Tongue (tissue), 2 donors: ENCODE data around the gene CAAP1. TPM values are rescaled to one million over a fixed set of nuclear protein-coding genes. Genes with fewer than 3 reads are reported as not detected.
"Not testable (repeated sequence)": the region's sequence is repeated elsewhere in the genome, so short reads cannot be mapped to it uniquely, and the experiment has no call there.

Experiments used
- DNase-seq: peaks from one replicate; pipeline ENCODE4 v3.0.0-alpha.2; 2015
- total RNA-seq: library from RNA; depleted of rRNA; stranded (reverse); fragments of >200 nt; gene quantifications from one replicate; pipeline ENCODE4 v1.2.3, GENCODE V29; 2014

The CAAP1 gene
- 22.5 TPM for total RNA-seq

- peak; percentile 98 for DNase-seq
Observed at GRCh38 chr9:26892251-26893029, at the start of gene CAAP1. CAAP1 (minus strand) TSS chr9:26892802; CDS start chr9:26892715, 87 bp downstream.

- DNase-seq: no peak
Observed at GRCh38 chr9:26940779-26941178, 48.2 kb upstream of the CAAP1 start.

GRCh38 chr9:26939955-26940711, 47.5 kb upstream of the CAAP1 start:
- DNase-seq: no peak

- DNase-seq: no peak
Observed at GRCh38 chr9:26937816-26938371, 45.3 kb upstream of the CAAP1 start.

- DNase-seq: no peak
Observed at GRCh38 chr9:26935847-26936246, 43.2 kb upstream of the CAAP1 start.

GRCh38 chr9:26928902-26929495, 36.4 kb upstream of the CAAP1 start:
- DNase-seq: no peak

- DNase-seq: no peak
Observed at GRCh38 chr9:26925609-26926008, 33.0 kb upstream of the CAAP1 start.

- DNase-seq: peak; percentile 3
Observed at GRCh38 chr9:26919698-26920097, 27.1 kb upstream of the CAAP1 start.

GRCh38 chr9:26913138-26913668, 20.6 kb upstream of the CAAP1 start:
- no peak for DNase-seq

- DNase-seq: no peak
Observed at GRCh38 chr9:26904671-26905070, 12.1 kb upstream of the CAAP1 start.

- DNase-seq: no peak
Observed at GRCh38 chr9:26904070-26904469, 11.5 kb upstream of the CAAP1 start.

GRCh38 chr9:26893030-26893676, 551 bp upstream of the CAAP1 start:
- no peak for DNase-seq

- DNase-seq: no peak
Observed at GRCh38 chr9:26891726-26892125, 876 bp downstream of the CAAP1 start.

GRCh38 chr9:26888271-26888670, 4.3 kb downstream of the CAAP1 start:
- no peak for DNase-seq

- DNase-seq: no peak
Observed at GRCh38 chr9:26882154-26882553, 10.4 kb downstream of the CAAP1 start.

GRCh38 chr9:26880262-26880661, 12.3 kb downstream of the CAAP1 start:
- no peak for DNase-seq

- DNase-seq: not testable (repeated sequence)
Observed at GRCh38 chr9:26875155-26875554, 17.4 kb downstream of the CAAP1 start.

GRCh38 chr9:26870292-26870691, 22.3 kb downstream of the CAAP1 start:
- DNase-seq: no peak

- peak; percentile 14 for DNase-seq
Observed at GRCh38 chr9:26863074-26863473, 29.5 kb downstream of the CAAP1 start.

GRCh38 chr9:26856413-26857032, 36.1 kb downstream of the CAAP1 start:
- peak; percentile 52 for DNase-seq

- no peak for DNase-seq
Observed at GRCh38 chr9:26850995-26851394, 41.6 kb downstream of the CAAP1 start.

- peak; percentile 9 for DNase-seq
Observed at GRCh38 chr9:26833792-26834191, 58.8 kb downstream of the CAAP1 start.
